AG09319 (cell line): Measurements from ENCODE around the gene SCRG1.

ENCODE experiments used
- DNase-seq: peaks from one replicate; pipeline ENCODE4 v3.0.0-alpha.2; 2010; ENCODE audit warnings: low read depth; ENCODE audit errors: extremely low read depth
- CTCF ChIP-seq: IDR thresholded peaks from 2 replicates; pipeline ENCODE4 v1.5.1; 2011; ENCODE audit warnings: low read depth, mild to moderate bottlenecking, inconsistent platforms, low read length, moderate library complexity

SCRG1 gene

GRCh38 chr4:173436149-173436579 lies 37.2 kb upstream of the SCRG1 start:
- no peak for TF ChIP-seq CTCF
- peak; percentile 59 for DNase-seq

- TF ChIP-seq CTCF, result no peak
- DNase-seq, result no peak
Observed at GRCh38 chr4:173434231-173434630, 35.3 kb upstream of the SCRG1 start.

- no peak for DNase-seq
- TF ChIP-seq CTCF, result no peak
Observed at GRCh38 chr4:173433447-173433846, 34.5 kb upstream of the SCRG1 start.

- DNase-seq, result no peak
- TF ChIP-seq CTCF, result no peak
Observed at GRCh38 chr4:173432430-173432829, 33.5 kb upstream of the SCRG1 start.

GRCh38 chr4:173426064-173426463 lies 27.1 kb upstream of the SCRG1 start:
- no peak for TF ChIP-seq CTCF
- DNase-seq, result no peak

GRCh38 chr4:173424899-173425805 lies 26.2 kb upstream of the SCRG1 start:
- DNase-seq, result no peak
- no peak for TF ChIP-seq CTCF

- no peak for DNase-seq
- TF ChIP-seq CTCF, result no peak
Observed at GRCh38 chr4:173420801-173421200, 21.9 kb upstream of the SCRG1 start.
